ENCODE data around the gene GPR75.
"Not testable (repeated sequence)": the region's sequence is repeated elsewhere in the genome, so short reads cannot be mapped to it uniquely, and the experiment has no call there.

GPR75 gene

DNA sequence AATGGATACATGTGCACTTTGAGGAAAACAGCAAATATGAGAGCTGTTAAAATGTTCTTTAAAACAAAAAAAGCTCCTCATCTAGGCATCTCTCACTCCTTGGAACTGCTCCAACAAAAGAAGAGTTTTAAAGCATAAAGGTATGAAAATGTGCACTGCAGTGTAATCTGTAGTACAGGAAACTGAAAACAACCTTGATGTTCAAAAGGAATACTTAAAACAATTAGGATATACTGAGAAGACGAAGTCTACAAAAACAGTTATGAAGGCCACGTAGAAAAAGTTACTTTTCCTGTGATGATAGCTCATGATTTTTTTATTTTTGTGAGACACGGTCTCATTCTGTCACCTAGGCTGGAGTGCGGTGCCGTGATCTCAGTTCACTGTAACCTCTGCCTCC lies 2.1 kb upstream of the GPR75 start:
- Histone ChIP-seq H3K27me3 (ENCODE audit: control insufficient read depth in 5 of 5, insufficient read depth in 4 of 5, low read length in 5 of 5) (no peaks in the 10 kb centered on the region), H3K36me3 (ENCODE audit: control insufficient read depth in 5 of 5, insufficient read depth in 5 of 5, low read length in 5 of 5) (peaks cover 10 to 30% (median 23%) of the 10 kb centered on the region in 5 donors), H3K9me3 (ENCODE audit: control insufficient read depth in 5 of 5, low read length in 5 of 5) (no peaks in the 10 kb centered on the region), H3K9ac (ENCODE audit: low read length in 5 of 5) (no peak overlapping the region), H3K27ac (ENCODE audit: low read depth, low read length) (no peak overlapping the region), H3K4me1 (ENCODE audit: control insufficient read depth in 5 of 5, insufficient read depth in 5 of 5, low read length in 5 of 5) (peaks cover 1 to 25% (median 17%) of the 10 kb centered on the region in 5 donors), H3K4me3 (ENCODE audit: low read depth in 1 of 5, low read length in 5 of 5) (no peak overlapping the region)

DNA sequence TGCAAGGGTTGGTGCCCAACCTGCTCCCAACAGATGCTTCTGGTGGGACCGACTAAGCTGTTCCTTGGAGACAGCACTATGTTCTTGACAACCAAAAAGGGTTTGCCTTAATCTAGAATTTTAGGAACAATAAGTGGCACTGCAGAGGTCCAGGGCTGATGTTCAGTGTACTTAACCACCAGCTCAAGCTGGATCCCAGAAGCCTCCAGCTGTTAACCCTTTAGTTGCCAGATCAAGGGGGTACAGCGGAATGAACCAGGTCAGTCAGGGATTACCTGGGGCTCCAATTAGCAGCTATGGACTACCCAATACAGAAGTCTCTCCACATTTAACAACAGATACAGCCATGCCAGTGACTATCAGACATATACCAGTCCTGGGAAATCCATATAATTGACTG lies 3.5 kb downstream of the GPR75 start:
- Histone ChIP-seq H3K4me1 (ENCODE audit: control insufficient read depth in 5 of 5, insufficient read depth in 5 of 5, low read length in 5 of 5) (peaks cover 0 to 12% (median 4%) of the 10 kb centered on the region in 5 donors), H3K9ac (ENCODE audit: low read length in 5 of 5) (no peak overlapping the region), H3K9me3 (ENCODE audit: control insufficient read depth in 5 of 5, low read length in 5 of 5) (no peaks in the 10 kb centered on the region), H3K4me3 (ENCODE audit: low read depth in 1 of 5, low read length in 5 of 5) (no peak overlapping the region), H3K36me3 (ENCODE audit: control insufficient read depth in 5 of 5, insufficient read depth in 5 of 5, low read length in 5 of 5) (peaks cover 0 to 22% (median 15%) of the 10 kb centered on the region in 5 donors), H3K27me3 (ENCODE audit: control insufficient read depth in 5 of 5, insufficient read depth in 4 of 5, low read length in 5 of 5) (no peaks in the 10 kb centered on the region), H3K27ac (ENCODE audit: low read depth, low read length) (no peak overlapping the region)

DNA sequence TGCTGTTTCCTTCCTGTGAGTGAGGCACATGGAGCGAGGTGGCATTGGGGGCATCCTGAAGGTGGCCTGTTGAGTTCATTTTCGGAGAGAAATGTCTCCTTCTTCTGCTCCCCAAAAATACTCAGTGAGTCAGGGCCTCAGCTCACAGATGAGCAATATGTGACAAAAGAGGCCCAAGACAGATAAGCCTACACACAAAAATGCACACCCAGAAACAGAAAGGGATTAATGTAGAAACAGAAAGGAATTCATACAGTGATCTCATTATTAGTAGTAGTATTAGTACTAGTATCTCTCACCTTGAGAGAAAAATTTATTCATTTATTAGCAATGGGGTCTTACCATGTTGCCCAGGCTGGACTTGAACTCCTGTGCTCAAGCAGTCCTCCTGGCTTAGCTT lies 5.1 kb downstream of the GPR75 start:
- Histone ChIP-seq H3K4me1 (ENCODE audit: control insufficient read depth in 5 of 5, insufficient read depth in 5 of 5, low read length in 5 of 5) (peaks cover 0 to 12% (median 2%) of the 10 kb centered on the region in 5 donors), H3K9ac (ENCODE audit: low read length in 5 of 5) (no peak overlapping the region), H3K27ac (ENCODE audit: low read depth, low read length) (no peak overlapping the region), H3K4me3 (ENCODE audit: low read depth in 1 of 5, low read length in 5 of 5) (no peak overlapping the region), H3K9me3 (ENCODE audit: control insufficient read depth in 5 of 5, low read length in 5 of 5) (no peaks in the 10 kb centered on the region), H3K27me3 (ENCODE audit: control insufficient read depth in 5 of 5, insufficient read depth in 4 of 5, low read length in 5 of 5) (no peaks in the 10 kb centered on the region), H3K36me3 (ENCODE audit: control insufficient read depth in 5 of 5, insufficient read depth in 5 of 5, low read length in 5 of 5) (peaks cover 0 to 17% (median 15%) of the 10 kb centered on the region in 5 donors)

DNA sequence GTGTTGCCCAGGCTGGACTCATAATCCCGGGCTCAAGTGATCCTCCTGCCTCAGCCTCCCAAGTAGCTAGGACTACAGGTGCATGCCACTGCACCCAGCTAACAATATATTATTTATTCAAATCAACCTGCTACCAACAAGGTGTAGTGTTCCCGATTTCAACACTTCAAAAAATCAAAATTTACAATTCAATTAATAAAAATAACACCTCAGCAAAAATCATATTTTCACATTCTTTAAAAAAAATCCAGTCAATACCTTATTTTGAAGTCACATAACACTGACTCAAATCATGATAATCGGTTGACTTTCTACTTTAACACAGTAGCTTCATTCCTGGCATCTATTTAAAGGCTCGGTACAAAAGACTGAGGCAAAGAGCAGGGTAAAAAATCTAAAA lies 7.2 kb downstream of the GPR75 start:
- Histone ChIP-seq H3K27ac (ENCODE audit: low read depth, low read length) (no peak overlapping the region), H3K36me3 (ENCODE audit: control insufficient read depth in 5 of 5, insufficient read depth in 5 of 5, low read length in 5 of 5) (peaks cover 0 to 17% (median 15%) of the 10 kb centered on the region in 5 donors), H3K27me3 (ENCODE audit: control insufficient read depth in 5 of 5, insufficient read depth in 4 of 5, low read length in 5 of 5) (no peaks in the 10 kb centered on the region), H3K9ac (ENCODE audit: low read length in 5 of 5) (no peak overlapping the region), H3K4me3 (ENCODE audit: low read depth in 1 of 5, low read length in 5 of 5) (no peak overlapping the region), H3K9me3 (ENCODE audit: control insufficient read depth in 5 of 5, low read length in 5 of 5) (no peaks in the 10 kb centered on the region), H3K4me1 (ENCODE audit: control insufficient read depth in 5 of 5, insufficient read depth in 5 of 5, low read length in 5 of 5) (peaks cover 0 to 7% (median 2%) of the 10 kb centered on the region in 5 donors)

DNA sequence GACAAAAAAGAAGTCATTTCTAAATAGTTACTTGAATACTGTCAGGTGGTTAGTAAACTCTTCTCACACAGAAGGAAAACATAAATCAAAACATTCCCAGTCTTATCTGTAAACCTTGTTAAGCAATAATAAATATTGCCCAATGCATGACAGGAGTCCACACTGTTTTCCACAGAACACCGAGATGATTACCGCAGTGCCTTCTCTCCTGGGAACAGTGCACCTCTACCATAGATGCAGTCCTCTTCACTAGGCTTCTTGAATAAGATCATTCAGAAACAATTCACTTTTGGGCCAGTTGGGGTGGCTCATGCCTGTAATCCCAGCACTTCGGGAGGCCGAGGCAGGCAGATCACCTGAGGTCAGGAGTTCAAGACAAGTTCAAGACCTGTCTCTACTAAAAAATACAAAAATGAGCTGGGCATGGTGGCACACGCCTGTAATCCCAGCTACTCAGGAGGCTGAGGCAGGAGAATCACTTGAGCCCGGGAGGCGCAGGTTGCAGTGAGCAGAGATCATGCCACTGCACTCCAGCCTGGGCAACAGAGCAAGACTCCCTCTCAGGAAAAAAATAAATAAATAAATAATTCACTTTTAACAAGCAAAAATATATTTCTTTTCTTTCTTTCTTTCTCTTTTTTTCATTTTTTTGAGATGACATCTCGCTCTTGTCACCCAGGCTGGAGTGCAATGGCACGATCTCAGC lies 8.6 kb downstream of the GPR75 start:
- H3K4me1 ChIP-seq (ENCODE audit: control insufficient read depth in 5 of 5, insufficient read depth in 5 of 5, low read length in 5 of 5); H3K4me3 ChIP-seq (ENCODE audit: low read depth in 1 of 5, low read length in 5 of 5); H3K27me3 ChIP-seq (ENCODE audit: control insufficient read depth in 5 of 5, insufficient read depth in 4 of 5, low read length in 5 of 5); H3K9me3 ChIP-seq (ENCODE audit: control insufficient read depth in 5 of 5, low read length in 5 of 5); H3K9ac ChIP-seq (ENCODE audit: low read length in 5 of 5); H3K27ac ChIP-seq (ENCODE audit: low read depth, low read length): not testable (repeated sequence)
- peaks cover 0 to 17% (median 15%) of the 10 kb centered on the region in 5 donors for H3K36me3 ChIP-seq (ENCODE audit: control insufficient read depth in 5 of 5, insufficient read depth in 5 of 5, low read length in 5 of 5)

DNA sequence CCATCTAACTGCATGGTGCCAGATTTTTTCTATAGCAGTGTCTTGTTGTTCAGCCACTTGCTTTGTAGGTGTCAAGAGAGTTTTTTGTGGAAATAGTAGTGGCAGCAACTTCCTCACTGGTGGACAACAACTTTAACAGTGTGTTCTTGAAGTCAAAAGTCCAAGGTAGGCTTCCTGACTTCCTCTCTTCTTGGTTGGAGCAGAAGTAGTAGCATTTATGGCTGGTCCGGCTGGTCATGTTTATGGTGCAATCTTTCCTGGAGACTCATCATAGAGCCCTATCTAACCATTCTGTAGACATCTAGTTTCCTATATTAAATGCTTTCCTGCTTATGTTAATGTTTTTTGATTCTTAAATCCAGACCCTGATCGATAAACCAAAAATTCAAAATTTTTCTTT lies 11.7 kb downstream of the GPR75 start:
- Histone ChIP-seq H3K9me3 (ENCODE audit: control insufficient read depth in 5 of 5, low read length in 5 of 5) (no peaks in the 10 kb centered on the region), H3K27ac (ENCODE audit: low read depth, low read length) (no peak overlapping the region), H3K4me3 (ENCODE audit: low read depth in 1 of 5, low read length in 5 of 5) (no peak overlapping the region), H3K27me3 (ENCODE audit: control insufficient read depth in 5 of 5, insufficient read depth in 4 of 5, low read length in 5 of 5) (no peaks in the 10 kb centered on the region), H3K9ac (ENCODE audit: low read length in 5 of 5) (no peak overlapping the region), H3K4me1 (ENCODE audit: control insufficient read depth in 5 of 5, insufficient read depth in 5 of 5, low read length in 5 of 5) (peaks cover 0 to 7% (median 0%) of the 10 kb centered on the region in 5 donors), H3K36me3 (ENCODE audit: control insufficient read depth in 5 of 5, insufficient read depth in 5 of 5, low read length in 5 of 5) (peaks cover 0 to 1% (median 0%) of the 10 kb centered on the region in 5 donors)

DNA sequence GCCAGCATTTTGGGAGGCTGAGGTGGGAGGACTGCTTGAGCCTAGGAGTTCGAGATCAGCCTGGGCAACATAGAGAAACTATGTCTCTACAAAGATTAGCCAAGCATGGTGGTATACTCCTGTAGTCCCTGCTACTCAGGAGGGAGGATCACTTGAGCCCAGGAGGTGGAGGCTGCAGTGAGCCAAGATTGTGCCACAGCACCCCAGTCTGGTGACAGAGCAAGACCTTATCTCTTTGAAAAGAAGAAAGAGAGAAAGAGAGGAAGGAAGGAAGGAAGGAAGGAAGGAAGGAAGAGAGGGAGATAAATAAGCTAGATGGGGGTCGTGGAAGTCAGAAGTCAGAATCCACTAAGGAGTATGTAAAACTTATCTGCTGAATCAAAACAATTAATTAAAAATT lies 16.2 kb downstream of the GPR75 start:
- Histone ChIP-seq H3K4me1 (ENCODE audit: control insufficient read depth in 5 of 5, insufficient read depth in 5 of 5, low read length in 5 of 5) (no peaks in the 10 kb centered on the region), H3K9ac (ENCODE audit: low read length in 5 of 5) (no peak overlapping the region), H3K4me3 (ENCODE audit: low read depth in 1 of 5, low read length in 5 of 5) (no peak overlapping the region), H3K9me3 (ENCODE audit: control insufficient read depth in 5 of 5, low read length in 5 of 5) (no peaks in the 10 kb centered on the region), H3K27me3 (ENCODE audit: control insufficient read depth in 5 of 5, insufficient read depth in 4 of 5, low read length in 5 of 5) (no peaks in the 10 kb centered on the region), H3K27ac (ENCODE audit: low read depth, low read length) (no peak overlapping the region), H3K36me3 (ENCODE audit: control insufficient read depth in 5 of 5, insufficient read depth in 5 of 5, low read length in 5 of 5) (no peaks in the 10 kb centered on the region)

DNA sequence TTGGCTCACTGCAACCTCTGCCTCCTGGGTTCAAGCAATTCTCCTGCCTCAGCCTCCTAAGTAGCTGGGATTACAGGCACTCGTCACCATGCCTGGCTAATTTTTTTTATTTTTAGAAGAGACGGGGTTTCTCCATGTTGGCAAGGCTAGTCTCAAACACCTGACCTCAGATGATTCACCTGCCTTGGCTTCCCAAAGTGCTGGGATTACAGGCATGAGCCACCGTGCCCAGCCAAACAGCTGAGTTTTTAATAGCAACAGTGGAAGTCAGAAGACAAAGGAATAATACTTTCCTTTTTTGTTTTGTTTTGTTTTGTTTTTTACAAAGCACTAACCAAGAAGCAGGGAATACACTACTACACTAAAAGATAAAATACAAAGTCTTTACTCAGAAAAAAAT lies 16.9 kb downstream of the GPR75 start:
- H3K4me3 ChIP-seq (ENCODE audit: low read depth in 1 of 5, low read length in 5 of 5): no peak overlapping the region
- H3K9ac ChIP-seq (ENCODE audit: low read length in 5 of 5): no peak overlapping the region
- H3K36me3 ChIP-seq (ENCODE audit: control insufficient read depth in 5 of 5, insufficient read depth in 5 of 5, low read length in 5 of 5): peaks cover 0 to 2% (median 0%) of the 10 kb centered on the region in 5 donors
- H3K4me1 ChIP-seq (ENCODE audit: control insufficient read depth in 5 of 5, insufficient read depth in 5 of 5, low read length in 5 of 5): no peaks in the 10 kb centered on the region
- no peaks in the 10 kb centered on the region for H3K27me3 ChIP-seq (ENCODE audit: control insufficient read depth in 5 of 5, insufficient read depth in 4 of 5, low read length in 5 of 5)
- H3K9me3 ChIP-seq (ENCODE audit: control insufficient read depth in 5 of 5, low read length in 5 of 5): no peaks in the 10 kb centered on the region
- no peak overlapping the region for H3K27ac ChIP-seq (ENCODE audit: low read depth, low read length)

DNA sequence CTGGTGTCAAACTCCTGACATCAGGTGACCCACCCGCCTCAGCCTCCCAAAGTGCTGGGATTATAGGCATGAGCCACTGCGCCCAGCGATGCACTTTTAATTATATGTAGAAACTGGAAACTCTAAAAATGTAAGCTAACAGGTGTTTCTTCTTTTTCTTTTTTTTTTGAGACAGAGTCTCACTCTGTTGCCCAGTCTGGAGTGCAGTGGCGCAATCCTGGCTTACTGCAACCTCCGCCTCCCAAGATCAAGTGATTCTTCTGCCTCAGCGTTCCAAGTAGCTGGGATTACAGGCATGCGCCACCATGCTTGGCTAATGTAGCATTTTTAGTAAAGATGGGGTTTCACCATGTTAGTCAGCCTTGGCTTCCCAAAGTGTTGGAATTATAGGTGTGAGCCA lies 18.1 kb downstream of the GPR75 start:
- H3K27me3 ChIP-seq (ENCODE audit: control insufficient read depth in 5 of 5, insufficient read depth in 4 of 5, low read length in 5 of 5); H3K27ac ChIP-seq (ENCODE audit: low read depth, low read length); H3K9me3 ChIP-seq (ENCODE audit: control insufficient read depth in 5 of 5, low read length in 5 of 5); H3K4me3 ChIP-seq (ENCODE audit: low read depth in 1 of 5, low read length in 5 of 5); H3K36me3 ChIP-seq (ENCODE audit: control insufficient read depth in 5 of 5, insufficient read depth in 5 of 5, low read length in 5 of 5); H3K4me1 ChIP-seq (ENCODE audit: control insufficient read depth in 5 of 5, insufficient read depth in 5 of 5, low read length in 5 of 5); H3K9ac ChIP-seq (ENCODE audit: low read length in 5 of 5): not testable (repeated sequence)

DNA sequence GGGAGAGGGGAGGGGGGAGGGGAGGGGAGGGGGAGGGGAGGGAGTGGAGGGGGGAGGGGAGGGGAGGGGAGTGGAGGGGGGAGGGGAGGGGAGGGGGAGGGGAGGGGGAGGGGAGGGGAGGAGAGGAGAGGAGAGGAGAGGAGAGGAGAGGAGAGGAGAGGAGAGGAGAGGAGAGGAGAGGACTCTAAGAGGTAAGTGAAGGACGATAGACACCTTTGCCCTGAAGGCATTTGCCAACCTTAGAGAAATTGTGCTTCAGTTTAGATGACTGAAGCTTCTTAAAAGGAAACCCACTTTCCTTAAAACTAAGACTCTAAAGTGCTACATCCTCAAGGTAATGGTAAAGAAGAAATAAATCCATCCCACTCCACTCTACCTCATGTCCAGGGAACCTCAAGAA lies 19.2 kb downstream of the GPR75 start:
- H3K9me3 ChIP-seq (ENCODE audit: control insufficient read depth in 5 of 5, low read length in 5 of 5): no peaks in the 10 kb centered on the region
- H3K9ac ChIP-seq (ENCODE audit: low read length in 5 of 5): no peak overlapping the region
- no peak overlapping the region for H3K27ac ChIP-seq (ENCODE audit: low read depth, low read length)
- no peak overlapping the region for H3K4me3 ChIP-seq (ENCODE audit: low read depth in 1 of 5, low read length in 5 of 5)
- H3K36me3 ChIP-seq (ENCODE audit: control insufficient read depth in 5 of 5, insufficient read depth in 5 of 5, low read length in 5 of 5): peaks cover 0 to 5% (median 2%) of the 10 kb centered on the region in 5 donors
- H3K4me1 ChIP-seq (ENCODE audit: control insufficient read depth in 5 of 5, insufficient read depth in 5 of 5, low read length in 5 of 5): no peaks in the 10 kb centered on the region
- no peaks in the 10 kb centered on the region for H3K27me3 ChIP-seq (ENCODE audit: control insufficient read depth in 5 of 5, insufficient read depth in 4 of 5, low read length in 5 of 5)
